Hematopoietic multipotent progenitor cell treated with erythropoietin and hydrocortisone succinate and interleukin-3 and kit ligand, for 15 days (in vitro differentiated cells): ENCODE data around the gene MCF2.

Experiments
- DNase-seq: peaks from one replicate; pipeline ENCODE4 v3.0.0-alpha.2; 2015; ENCODE audit warnings: low spot score

The MCF2 gene

DNA sequence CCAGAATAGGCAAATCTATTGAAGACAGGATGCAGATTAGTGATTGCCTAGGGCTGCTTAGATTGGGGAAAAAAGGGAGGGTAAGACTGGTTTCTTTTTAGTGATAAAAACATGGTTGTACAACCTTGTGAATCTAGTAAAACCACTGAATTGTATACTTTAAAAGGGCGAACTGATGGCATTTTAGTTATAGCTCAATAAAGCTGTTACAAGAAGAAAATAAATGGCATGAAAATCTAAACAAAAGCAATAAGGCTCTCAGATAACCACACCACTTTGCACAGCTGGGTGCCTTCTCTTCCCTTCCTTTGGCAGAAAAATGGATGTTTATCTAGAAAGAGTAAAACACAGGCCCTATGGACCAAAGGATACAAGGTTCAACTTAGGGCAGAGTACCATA, 107.9 kb downstream of the MCF2 start:
- DNase-seq = no peak

DNA sequence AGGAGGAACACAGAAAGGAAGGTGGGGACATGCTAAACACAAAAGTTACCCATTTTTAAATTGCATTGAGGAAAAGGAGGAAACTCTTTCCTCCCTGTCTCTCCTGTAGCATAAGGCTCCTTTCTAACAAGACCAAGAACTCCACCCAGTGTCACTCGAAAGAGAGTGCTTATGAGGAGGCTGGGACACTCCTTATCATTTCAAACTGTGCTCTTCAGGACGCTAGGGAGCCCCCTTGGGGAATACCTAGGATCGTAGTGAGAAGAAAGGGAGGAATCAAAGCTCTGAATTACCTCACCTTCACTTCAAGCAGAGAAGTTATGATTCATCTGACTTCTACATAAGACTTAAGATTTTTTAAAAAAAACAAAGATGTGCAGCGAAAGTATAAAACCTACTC, 111.9 kb downstream of the MCF2 start:
- no peak for DNase-seq

DNA sequence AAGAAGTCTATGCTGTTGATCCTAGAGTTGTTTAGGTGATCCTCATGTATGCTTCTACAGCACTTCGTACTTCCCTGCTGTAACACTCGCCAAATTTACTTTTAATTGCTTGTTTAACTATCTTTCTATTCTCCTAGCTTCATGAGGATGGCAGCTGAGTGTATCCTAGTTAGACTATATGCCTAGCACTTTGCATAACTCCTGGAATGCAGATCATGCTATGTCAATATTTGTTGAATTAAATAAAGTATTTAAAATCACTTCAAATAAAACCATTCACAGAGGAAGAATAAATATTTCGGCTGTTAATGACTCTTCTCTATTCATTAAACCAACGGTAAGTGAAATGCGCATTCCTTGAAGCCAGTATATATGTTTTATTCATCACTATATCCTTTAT, 122.4 kb downstream of the MCF2 start:
- no peak for DNase-seq

DNA sequence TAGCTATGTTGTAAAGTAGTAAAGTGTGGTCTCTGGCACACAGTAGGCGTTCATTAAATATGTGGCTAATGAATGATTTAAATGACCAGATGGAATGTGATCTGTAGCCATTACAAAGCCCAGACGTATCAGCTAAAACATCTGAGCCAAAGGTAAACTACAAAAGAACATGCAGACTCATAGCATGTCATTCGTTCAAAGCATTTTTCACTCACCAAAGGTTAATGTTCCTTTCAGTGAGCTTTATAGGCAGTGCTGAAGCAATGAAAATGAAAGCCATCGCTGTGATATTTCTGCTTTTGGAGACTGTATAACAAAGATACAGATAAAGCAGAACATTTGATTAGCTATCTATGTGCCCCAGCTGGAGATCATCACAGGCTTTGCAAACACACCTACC, 126.9 kb downstream of the MCF2 start:
- no peak for DNase-seq

DNA sequence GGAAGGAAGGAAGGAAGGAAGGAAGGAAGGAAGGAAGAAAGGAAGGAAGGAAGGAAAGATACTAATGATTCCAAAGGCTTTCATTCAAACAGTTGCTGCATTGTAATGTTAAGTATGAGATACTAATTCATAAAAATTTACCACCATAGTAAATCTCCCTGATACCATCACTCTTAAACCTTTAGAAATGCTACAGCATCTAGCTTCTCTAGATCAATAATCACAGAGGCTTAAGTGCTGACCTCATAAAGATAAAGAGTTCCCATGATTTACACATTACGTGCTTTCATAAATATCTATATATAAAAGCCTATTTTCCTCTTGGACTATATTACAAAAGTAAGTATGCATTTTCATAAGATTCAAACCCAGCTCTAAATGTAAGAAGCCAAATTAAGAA, 141.0 kb downstream of the MCF2 start:
- DNase-seq = no peak

DNA sequence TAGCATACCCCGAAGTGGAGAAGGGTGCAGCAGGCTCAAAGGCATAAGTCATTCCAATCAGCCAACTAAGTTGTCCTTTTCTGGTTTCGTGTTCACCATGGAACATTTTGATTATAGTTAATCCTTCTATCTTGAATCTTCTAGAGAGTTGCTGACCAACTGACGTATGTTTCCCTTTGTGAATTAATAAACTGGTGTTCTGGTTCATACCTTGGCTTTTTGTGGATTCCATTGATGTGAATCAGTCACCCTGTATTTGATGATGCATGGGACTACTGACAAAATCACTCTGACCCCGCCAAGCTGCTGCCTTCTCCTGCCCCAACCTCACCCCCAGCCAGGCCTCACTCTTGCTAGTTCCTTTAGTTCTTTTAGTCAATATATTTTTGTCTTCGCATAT, 144.7 kb downstream of the MCF2 start:
- DNase-seq = no peak

DNA sequence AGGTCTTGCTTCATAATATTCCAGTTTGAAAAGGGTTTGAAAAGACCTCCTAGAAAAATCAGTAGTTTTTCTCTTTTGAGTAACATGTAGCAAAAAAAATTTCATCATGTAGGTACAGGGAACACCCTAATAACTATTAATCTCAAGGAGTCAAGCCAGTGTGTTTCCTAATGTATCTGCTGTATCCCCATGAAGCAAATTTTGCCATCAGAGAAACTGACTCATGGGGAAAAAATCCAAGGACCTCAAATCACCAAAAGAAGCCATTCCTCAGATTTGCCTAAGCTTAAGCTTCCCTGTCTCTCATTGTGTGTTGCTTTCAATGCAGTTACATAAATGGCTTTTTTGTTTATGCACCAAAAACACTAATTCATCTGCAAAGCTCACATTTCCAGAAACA, 147.7 kb downstream of the MCF2 start:
- DNase-seq = no peak

DNA sequence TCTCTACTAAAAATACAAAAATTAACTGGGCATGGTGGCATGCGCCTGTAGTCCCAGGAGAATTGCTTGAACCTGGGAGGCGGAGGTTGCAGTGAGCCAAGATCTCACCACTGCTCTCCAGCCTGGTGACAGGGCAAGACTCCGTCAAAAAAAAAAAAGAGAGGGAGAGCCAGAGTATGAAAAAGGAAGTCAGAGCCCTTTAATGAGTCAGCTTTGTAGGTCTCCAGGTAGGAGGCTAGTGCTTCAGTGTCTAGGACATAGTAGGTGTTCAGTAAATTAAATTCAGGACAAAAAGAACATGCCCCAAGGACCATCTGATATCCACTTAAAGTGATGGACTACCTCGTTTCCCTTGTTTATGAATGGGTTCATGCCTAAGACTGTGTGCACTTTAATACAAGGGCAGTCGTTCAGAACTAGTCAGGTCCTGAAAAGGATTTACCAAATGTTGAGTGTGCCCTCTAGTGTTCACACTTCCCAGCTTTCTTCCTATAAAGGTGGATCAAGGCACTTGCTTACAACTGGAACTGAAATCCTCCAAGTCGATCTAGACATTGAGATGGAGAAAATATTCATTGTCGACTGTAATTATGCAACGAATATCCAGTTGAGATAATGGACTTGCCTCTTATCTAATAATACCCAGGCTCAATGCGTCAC, 148.5 kb downstream of the MCF2 start:
- DNase-seq = no peak

DNA sequence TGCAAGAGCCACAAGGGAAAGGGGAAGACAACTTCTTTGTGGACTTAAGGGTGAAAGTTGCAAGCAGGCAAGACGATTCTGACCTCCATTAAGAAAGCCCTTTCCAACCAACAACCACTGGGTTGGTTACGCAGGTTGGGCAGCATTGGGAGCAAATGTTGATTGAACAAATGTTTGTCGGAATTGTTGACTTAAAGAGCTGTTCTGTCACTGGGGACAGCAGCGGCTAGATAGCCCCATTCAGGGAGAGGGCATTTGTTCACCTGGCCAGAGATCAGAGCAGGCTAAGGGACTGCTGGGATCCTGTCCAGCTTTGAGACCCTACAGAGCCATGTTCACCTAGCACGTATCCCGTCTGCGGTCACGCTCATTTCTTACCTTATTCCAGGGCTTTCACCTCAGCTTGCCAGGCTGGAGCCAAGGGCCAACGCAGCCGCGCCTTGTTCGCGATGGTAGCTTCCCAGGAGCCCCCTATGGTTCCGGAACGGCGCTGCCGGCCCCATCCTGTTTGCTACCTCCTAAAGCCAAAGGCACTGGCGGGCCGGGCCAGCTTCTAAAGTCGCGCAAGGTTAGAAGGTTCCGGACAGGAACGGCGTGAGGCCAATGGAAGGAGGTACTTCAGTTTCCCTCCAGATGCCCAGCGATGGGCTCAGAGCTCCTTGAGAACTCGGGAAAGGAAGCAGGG, 152.8 kb downstream of the MCF2 start:
- DNase-seq = no peak

DNA sequence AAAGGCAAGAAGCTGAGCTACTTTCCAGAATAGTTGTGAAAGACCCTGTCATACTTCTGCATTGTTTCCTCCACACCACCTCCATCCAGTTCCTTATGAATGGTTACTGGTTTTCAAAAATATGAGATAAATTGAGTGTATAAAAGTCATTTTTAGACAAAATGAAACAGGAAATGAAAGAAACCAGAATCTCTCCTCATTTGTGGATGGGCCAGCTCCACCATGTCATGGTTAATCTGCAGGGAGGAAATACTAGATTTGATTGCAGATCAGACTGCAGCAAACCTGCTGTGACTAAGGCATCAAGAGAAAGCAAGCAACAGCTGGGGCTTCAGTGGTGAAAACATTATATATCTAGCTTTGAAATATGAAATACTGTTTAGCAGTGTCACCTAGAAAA, 153.6 kb downstream of the MCF2 start:
- no peak for DNase-seq

DNA sequence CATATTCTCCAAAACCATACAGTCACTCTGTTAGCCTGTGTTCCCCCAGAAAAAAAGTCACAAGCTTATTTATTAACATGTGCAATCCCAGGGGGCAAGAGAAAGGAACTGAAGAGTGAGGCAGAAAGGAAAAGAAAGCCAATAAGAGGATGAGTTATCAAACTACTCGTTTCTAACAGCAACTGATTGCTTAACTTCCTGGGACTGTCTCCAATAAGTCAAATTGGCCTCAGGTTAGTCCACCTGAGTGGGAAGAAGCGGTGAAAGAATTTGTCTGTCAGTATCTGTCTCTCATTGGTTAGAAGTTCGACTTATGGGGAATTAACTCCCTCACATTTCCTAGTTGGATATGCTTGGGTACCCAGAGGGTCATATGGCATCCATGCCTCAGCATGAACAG, 163.4 kb downstream of the MCF2 start:
- no peak for DNase-seq

DNA sequence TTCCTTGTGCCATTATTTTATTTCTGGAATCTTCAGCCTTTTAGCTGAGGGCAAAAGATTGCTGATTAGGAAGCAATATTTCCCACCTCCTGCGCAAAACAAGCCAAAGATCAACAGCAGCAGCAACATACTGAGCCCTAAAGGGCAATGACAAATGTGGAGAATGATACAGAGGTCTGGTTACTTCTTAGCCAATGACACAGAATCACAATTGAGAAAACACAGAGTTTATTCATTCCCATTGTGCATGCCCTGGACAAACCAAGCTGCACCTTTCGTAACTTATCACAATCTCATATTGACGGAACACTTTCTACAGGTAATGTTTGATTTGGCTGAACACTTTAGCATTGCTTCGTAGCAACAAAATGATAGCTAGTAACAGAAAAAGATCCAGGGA, 164.0 kb downstream of the MCF2 start:
- no peak for DNase-seq

DNA sequence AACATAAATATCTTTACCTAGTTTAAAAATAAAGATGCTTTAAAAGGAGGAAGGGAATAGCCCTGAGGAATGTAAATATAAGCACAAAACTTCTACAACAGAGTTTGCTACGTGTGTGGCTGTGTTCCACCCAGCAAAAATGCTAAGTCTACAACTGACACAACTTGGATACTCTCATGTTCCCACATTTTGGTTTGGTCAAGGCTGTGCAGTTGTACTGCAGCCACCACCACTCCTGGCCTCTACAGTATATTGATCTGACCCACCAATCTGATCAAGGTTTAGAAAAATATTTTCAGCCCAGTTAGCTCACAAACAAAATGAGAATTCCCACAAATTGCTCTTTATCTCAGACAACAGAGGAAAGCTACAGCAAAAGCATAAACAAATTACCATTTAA, 165.3 kb downstream of the MCF2 start:
- no peak for DNase-seq

DNA sequence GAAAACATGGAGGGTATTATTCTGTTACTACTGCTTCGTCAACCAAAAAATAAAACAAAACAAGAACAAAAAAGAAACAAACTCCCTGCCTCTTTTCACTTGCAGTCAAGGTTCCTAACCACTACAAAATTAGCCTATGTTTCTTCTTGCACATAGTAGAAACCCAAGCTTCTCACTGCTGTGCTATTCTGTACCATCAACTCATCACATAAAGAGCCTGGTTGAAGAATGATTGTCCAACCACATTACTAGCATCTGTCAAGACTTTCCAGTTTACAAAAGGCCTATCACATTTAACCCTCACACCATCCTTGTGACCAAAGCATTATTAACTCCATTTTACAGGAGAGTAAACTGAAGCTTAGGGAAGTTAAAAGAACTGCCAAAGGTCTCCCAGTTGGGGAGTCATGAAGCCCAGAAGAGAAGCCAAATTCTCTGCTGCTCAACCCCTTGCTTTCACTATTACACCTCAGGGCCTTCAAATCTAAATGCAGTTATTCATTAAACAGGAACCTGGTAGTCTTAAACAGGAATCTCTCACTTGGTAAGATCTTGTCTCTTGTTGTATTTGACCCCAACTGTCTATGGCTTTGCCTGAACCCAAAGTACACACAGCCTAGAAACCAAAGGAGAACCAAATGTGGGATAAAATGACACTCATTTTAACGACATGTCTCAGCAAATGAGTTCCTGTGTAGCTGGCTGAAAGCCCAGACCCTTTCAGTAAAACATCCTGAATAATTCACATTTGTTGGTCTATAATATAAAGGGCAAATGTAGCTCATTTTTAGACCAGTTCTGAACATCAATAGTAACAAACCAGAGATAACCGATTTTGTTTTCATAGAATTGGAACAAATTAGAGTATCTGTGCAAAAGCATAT, 168.8 kb downstream of the MCF2 start:
- no peak for DNase-seq

DNA sequence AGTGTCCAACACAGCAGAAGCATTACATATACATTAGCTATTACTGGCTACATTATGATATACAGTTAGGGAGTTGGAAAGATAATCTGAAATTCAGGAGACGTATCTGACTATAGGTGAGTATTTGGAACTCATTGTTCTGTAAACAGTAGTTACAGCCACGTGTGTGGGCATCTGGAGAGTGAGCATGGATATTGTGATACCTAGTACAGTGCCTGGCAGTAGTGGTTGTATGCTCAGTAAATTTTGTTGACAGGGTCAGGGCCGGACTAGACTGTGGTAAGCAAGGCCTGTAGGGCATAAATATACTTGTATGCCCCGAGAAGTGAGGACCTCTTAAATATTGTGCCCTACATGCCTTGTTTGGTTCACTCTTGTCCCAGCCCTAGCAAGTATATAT, 174.5 kb downstream of the MCF2 start:
- no peak for DNase-seq

DNA sequence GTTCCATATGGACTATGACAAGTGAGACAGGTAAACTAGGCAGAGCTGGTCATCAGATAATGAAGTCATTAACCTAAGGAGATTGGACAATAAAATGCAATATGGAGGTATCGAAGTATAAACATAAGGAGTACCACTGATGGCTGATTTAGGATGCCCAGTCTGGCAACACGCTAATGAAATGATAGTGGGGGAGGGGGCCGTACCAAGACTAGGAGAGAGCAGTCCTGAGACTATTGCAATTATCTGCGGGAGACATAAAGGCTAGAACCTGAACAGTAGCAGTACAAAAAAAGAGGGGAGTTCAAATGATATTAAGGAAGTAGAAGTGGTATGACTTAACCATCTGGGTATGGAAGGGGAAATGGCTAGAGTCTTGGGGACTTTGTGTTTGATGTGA, 175.1 kb downstream of the MCF2 start:
- DNase-seq = no peak
